ENCODE data around the gene CSNK1E. TPM values are rescaled to one million over a fixed set of nuclear protein-coding genes. Genes with fewer than 3 reads are reported as not detected.
"Not testable (repeated sequence)": the region's sequence is repeated elsewhere in the genome, so short reads cannot be mapped to it uniquely, and the experiment has no call there.

Gene CSNK1E
- total RNA-seq, 1 donor from 2014 or later: 176 TPM

- Mint-ChIP-seq H3K27me3 (ENCODE audit: unreplicated experiment) (no peaks in the 10 kb centered on the region), H3K27ac (ENCODE audit: unreplicated experiment) (no peak overlapping the region), H3K4me3 (ENCODE audit: unreplicated experiment) (no peak overlapping the region), H3K9me3 (ENCODE audit: unreplicated experiment) (no peaks in the 10 kb centered on the region), H3K36me3 (ENCODE audit: unreplicated experiment) (no peaks in the 10 kb centered on the region), H3K4me1 (ENCODE audit: unreplicated experiment) (peaks cover 1% of the 10 kb centered on the region)
- TF ChIP-seq CTCF (IDR thresholded peaks at IDR 0.05): no peak
- DNase-seq (ENCODE audit: extremely low spot score, unreplicated experiment): peak; percentile 81
Measured at GRCh38 chr22:38347944-38348750, 30.9 kb upstream of the CSNK1E start.

DNA sequence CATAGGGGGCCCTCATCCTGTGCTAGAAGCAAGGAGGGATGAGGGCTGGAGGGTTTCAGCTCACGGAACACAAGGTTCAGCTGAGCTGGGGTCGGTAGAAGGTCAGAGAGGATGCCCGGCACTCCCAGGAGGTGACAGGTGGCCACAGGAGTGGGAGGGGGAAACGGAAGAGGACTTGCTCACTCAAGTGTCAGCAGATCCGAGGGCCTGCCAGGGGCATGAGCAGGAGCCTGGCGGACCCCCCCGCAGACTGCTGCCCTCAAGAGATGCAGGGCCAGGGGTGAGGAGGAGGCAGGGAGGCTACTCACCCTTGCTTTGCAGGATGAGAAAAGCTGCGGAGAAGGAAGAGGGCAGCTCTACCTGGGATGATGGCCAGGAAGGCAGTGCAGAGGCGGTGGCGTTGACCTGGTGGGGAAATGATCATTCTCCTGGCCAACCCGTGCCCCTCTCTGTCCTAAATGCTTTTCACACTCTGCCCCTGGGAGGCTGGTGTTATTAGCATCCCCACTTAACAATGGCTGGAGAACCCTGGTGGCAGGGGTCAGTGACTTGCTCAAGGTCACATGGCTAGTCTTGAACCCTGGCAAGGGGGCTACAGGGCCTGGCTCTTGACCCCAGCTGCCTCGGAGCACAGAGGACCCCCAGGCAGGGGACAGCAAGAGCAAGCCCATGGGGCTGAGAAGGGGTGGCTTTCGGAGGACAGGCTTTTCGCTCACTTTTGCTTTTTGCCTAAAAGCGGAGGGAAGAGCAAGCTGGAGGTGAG lies 30.1 kb upstream of the CSNK1E start:
- peak; percentile 75 for DNase-seq (ENCODE audit: extremely low spot score, unreplicated experiment)
- no peak overlapping the region for H3K4me3 Mint-ChIP-seq (ENCODE audit: unreplicated experiment)
- no peaks in the 10 kb centered on the region for H3K27me3 Mint-ChIP-seq (ENCODE audit: unreplicated experiment)
- no peaks in the 10 kb centered on the region for H3K4me1 Mint-ChIP-seq (ENCODE audit: unreplicated experiment)
- no peaks in the 10 kb centered on the region for H3K9me3 Mint-ChIP-seq (ENCODE audit: unreplicated experiment)
- H3K27ac Mint-ChIP-seq (ENCODE audit: unreplicated experiment): no peak overlapping the region
- no peaks in the 10 kb centered on the region for H3K36me3 Mint-ChIP-seq (ENCODE audit: unreplicated experiment)
- TF ChIP-seq CTCF (IDR thresholded peaks at IDR 0.05): no peak

DNA sequence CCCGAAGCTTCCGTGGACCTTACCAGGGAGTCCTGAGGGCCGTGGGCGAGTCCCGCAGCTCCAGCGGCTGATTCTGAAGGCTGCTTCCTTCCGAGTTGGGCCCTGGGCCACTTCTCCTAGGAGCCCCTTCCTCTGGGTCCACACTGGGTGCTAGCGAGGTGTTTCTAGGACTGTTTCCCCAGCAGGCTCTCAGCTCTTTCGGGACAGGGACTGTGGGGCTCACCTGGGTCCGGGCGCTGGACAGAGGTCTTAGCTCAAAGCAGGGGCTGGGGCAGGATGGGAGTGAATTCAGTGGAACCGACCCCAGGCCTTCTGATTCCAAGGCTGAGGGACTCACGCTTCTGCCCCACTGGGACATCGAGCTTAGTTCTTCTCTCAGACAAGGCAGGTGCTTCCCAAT lies 29.3 kb upstream of the CSNK1E start:
- Mint-ChIP-seq H3K4me1 (ENCODE audit: unreplicated experiment) (no peaks in the 10 kb centered on the region), H3K9me3 (ENCODE audit: unreplicated experiment) (no peaks in the 10 kb centered on the region), H3K36me3 (ENCODE audit: unreplicated experiment) (no peaks in the 10 kb centered on the region), H3K27ac (ENCODE audit: unreplicated experiment) (no peak overlapping the region), H3K4me3 (ENCODE audit: unreplicated experiment) (no peak overlapping the region), H3K27me3 (ENCODE audit: unreplicated experiment) (no peaks in the 10 kb centered on the region)
- DNase-seq (ENCODE audit: extremely low spot score, unreplicated experiment): peak; percentile 81
- no peak for TF ChIP-seq CTCF (IDR thresholded peaks at IDR 0.05)

DNA sequence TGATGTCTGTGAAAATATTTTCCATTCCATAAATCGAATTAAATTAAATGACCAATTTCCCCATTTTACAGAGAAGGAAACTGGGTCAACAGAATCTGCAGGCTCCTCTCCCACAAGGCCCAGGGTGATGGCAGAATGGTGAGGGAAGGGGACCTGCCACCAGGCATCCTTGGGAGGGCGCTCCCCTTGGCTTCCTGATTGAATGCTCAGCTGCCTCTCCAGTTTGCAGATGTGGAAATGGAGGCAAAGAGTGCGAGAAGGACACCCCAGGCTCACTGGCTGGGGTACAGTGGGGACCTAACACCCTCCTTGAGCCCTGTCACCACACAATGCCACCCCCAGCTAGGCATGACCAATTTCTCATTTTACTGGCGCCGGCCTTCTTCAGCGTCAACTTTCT lies 28.5 kb upstream of the CSNK1E start:
- H3K36me3 Mint-ChIP-seq (ENCODE audit: unreplicated experiment): no peaks in the 10 kb centered on the region
- H3K9me3 Mint-ChIP-seq (ENCODE audit: unreplicated experiment): no peaks in the 10 kb centered on the region
- DNase-seq (ENCODE audit: extremely low spot score, unreplicated experiment): peak; percentile 60
- no peak overlapping the region for H3K4me3 Mint-ChIP-seq (ENCODE audit: unreplicated experiment)
- H3K27ac Mint-ChIP-seq (ENCODE audit: unreplicated experiment): no peak overlapping the region
- no peak for TF ChIP-seq CTCF (IDR thresholded peaks at IDR 0.05)
- H3K27me3 Mint-ChIP-seq (ENCODE audit: unreplicated experiment): no peaks in the 10 kb centered on the region
- H3K4me1 Mint-ChIP-seq (ENCODE audit: unreplicated experiment): no peaks in the 10 kb centered on the region

GRCh38 chr22:38339893-38340292 lies 22.7 kb upstream of the CSNK1E start:
- H3K9me3 Mint-ChIP-seq (ENCODE audit: unreplicated experiment); H3K27ac Mint-ChIP-seq (ENCODE audit: unreplicated experiment); H3K27me3 Mint-ChIP-seq (ENCODE audit: unreplicated experiment); H3K36me3 Mint-ChIP-seq (ENCODE audit: unreplicated experiment); H3K4me1 Mint-ChIP-seq (ENCODE audit: unreplicated experiment); DNase-seq (ENCODE audit: extremely low spot score, unreplicated experiment); H3K4me3 Mint-ChIP-seq (ENCODE audit: unreplicated experiment): not testable (repeated sequence)
